GM06990 (cell line): Measurements from ENCODE around the gene ORC3.
"Not testable (repeated sequence)": the region's sequence is repeated elsewhere in the genome, so short reads cannot be mapped to it uniquely, and the experiment has no call there.

Source experiments
- DNase-seq: peaks from one replicate; pipeline ENCODE4 v3.0.0-alpha.2; 2011; ENCODE audit not compliant: insufficient read length; ENCODE audit errors: extremely low read depth
- H3K27me3 ChIP-seq: replicated peaks from 2 replicates; pipeline ENCODE4 v1.6.0; 2011; ENCODE audit warnings: low read length; ENCODE audit not compliant: control insufficient read depth, insufficient read depth
- H3K36me3 ChIP-seq: 2 replicates; pipeline ENCODE4 v1.5.1; 2011; ENCODE audit warnings: low read length; ENCODE audit not compliant: control insufficient read depth, insufficient read depth
- H3K4me3 ChIP-seq: replicated peaks from 2 replicates; pipeline ENCODE4 v1.5.1; 2011; ENCODE audit warnings: low read depth, mild to moderate bottlenecking, control low read depth, low read length
- CTCF ChIP-seq: IDR thresholded peaks from 2 replicates; pipeline ENCODE4 v1.5.1; 2011; ENCODE audit warnings: low read length, control low read depth, mild to moderate bottlenecking, inconsistent platforms; ENCODE audit not compliant: insufficient read depth, poor library complexity, severe bottlenecking

The ORC3 gene

GRCh38 chr6:87705070-87705691 is 115.2 kb downstream of the ORC3 start:
- Histone ChIP-seq H3K4me3 (no peak overlapping the region), H3K27me3 (no peaks in the 10 kb centered on the region), H3K36me3 (no peaks in the 10 kb centered on the region)
- peak; percentile 77 for DNase-seq
- TF ChIP-seq CTCF: no peak

DNA sequence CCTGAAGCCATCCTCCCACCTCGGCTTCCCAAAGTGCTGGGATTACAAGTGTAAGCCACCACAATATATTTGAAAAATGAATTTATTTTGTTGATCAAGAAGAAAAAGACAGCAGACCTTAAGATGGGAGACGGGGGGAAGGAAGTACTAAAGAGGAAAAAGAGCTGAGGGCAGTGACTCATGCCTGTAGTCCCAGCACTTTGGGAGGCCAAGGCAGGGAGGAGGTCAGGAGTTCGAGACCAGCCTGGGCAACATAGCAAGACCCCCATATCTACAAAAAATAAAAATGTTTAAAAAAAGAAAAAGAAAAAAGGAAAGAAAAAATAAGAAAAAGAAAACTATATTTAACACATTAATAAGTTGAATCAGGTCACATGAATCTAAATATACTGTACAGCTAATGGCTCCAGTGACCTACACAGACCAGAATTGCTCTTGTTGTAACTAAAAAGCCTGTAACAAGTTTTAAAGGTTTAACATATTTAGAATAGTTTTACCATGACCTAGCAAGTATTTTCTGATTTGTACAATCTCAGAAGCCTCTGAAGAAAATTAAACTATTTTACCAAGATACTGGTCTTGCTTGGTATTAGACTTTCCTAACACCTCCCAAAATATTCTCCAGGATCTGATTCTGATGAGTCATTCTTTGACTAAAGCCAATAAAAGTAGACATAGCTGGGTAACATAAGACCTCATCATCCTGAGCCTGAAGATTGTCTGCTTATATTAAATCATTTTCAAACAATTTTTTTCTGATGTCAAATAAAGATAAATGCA is 116.4 kb downstream of the ORC3 start:
- Histone ChIP-seq H3K36me3 (no peaks in the 10 kb centered on the region), H3K4me3 (no peak overlapping the region), H3K27me3 (no peaks in the 10 kb centered on the region)
- DNase-seq: no peak
- no peak for TF ChIP-seq CTCF

DNA sequence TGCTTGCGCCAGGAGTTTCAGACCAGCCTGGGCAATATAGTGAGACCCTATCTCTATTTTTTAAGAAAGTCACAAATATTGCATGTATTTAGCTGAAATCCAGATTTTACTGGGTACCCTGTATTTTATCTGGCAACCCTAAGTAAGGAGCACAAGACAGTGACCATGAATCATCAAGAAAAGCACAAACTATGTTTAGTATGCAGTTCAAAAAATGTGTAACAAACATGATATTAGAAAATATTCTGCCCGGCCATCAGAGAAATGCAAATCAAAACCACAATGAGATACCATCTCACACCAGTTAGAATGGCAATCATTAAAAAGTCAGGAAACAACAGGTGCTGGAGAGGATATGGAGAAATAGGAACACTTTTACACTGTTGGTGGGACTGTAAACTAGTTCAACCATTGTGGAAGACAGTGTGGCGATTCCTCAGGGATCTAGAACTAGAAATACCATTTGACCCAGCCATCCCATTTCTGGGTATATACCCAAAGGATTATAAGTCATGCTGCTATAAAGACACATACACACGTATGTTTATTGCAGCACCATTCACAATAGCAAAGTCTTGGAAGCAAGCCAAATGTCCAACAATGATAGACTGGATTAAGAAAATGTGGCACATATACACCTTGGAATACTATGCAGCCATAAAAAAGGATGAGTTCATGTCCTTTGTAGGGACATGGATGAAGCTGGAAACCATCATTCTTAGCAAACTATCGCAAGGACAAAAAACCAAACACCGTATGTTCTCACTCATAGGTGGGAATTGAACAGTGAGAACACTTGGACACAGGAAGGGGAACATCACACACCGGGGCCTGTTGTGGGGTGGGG is 118.9 kb downstream of the ORC3 start:
- not testable (repeated sequence) for DNase-seq, H3K36me3 ChIP-seq, H3K27me3 ChIP-seq, H3K4me3 ChIP-seq

DNA sequence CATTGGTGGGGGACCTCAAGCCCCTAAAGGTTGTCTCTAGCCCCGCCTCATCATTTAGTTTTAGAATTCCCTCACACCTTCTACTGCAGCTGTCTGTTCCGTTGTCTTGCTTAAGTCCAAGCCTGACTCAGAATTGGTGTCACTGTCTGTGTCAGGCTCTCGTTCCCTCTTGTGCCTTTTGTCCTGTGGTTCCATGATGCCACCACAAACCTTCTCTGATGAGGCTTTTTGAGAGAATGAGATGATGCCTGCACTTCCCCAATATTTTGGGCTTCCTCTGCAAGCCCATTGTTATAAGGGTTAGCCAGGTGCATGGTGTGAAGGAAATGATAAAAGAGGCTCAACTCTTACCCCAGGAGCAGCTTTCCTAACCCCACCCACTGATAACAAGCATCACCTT is 120.2 kb downstream of the ORC3 start:
- TF ChIP-seq CTCF: no peak
- no peak overlapping the region for H3K4me3 ChIP-seq
- no peak for DNase-seq
- H3K27me3 ChIP-seq: no peaks in the 10 kb centered on the region
- H3K36me3 ChIP-seq: no peaks in the 10 kb centered on the region

GRCh38 chr6:87712713-87713112 is 122.8 kb downstream of the ORC3 start:
- H3K36me3 ChIP-seq, DNase-seq, H3K4me3 ChIP-seq, H3K27me3 ChIP-seq: not testable (repeated sequence)

GRCh38 chr6:87714093-87714842 is 124.3 kb downstream of the ORC3 start:
- no peaks in the 10 kb centered on the region for H3K36me3 ChIP-seq
- no peaks in the 10 kb centered on the region for H3K27me3 ChIP-seq
- H3K4me3 ChIP-seq: no peak overlapping the region
- peak; percentile 53 for DNase-seq
- TF ChIP-seq CTCF: no peak
